ENCODE measurements around the gene CRB3. TPM values are rescaled to one million over a fixed set of nuclear protein-coding genes. Genes with fewer than 3 reads are reported as not detected.
A peak's percentile ranks its signal among the peaks of the same experiment; 100 is the strongest.

The CRB3 gene
- total RNA-seq, 4 donors from 2014 or later, result 67.3 to 113 (median 76.1) TPM

DNA sequence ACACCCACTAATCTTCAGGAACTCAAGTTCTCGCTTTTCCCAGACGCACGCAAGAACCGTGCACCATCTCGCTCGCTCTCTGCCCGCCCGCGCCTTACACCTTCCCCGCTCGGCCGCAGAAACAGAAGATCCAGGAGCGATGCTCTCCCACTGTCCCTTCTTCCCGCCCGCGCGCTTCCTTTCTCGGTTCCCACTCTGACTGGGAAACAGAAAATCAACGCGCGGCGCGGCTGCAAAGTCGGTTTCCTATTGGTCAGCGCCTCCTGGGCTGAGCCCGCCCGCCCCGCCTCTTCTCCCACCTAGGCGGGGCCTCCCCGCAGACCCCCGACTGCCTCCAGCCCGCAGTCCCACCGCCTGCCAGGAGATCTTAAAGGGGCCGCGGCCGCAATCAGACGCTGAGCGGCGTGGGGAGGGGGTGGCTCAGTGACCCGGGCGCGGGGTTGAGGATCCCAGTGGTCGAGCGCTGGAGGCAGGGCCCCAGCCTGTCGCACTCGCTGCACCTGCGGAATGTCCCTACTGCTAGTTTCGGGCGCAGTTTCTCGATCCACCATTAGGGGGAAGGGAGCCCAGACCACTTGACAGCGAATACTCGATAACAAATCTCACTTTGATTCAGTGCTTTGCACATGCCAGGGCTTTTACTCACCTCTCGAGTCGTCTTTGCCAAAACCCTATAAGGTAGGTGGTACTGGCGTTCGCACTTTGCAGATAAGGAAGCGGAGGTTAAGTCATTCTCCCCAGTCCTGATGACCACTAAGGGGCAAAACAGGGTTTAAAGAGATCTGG is 3.8 kb upstream of the CRB3 start:
- Histone ChIP-seq H3K9me3 (no peaks in the 10 kb centered on the region), H3K27ac (peak overlapping the region; percentile 51), H3K27me3 (peaks cover 12% of the 10 kb centered on the region), H3K4me1 (peaks cover 46% of the 10 kb centered on the region), H3K36me3 (peaks cover 7% of the 10 kb centered on the region), H3K4me3 (peak overlapping the region; percentile 85)
- 0% methylated on average over 42 of the region's 57 CpGs for WGBS
- TF ChIP-seq, protein P1, sequence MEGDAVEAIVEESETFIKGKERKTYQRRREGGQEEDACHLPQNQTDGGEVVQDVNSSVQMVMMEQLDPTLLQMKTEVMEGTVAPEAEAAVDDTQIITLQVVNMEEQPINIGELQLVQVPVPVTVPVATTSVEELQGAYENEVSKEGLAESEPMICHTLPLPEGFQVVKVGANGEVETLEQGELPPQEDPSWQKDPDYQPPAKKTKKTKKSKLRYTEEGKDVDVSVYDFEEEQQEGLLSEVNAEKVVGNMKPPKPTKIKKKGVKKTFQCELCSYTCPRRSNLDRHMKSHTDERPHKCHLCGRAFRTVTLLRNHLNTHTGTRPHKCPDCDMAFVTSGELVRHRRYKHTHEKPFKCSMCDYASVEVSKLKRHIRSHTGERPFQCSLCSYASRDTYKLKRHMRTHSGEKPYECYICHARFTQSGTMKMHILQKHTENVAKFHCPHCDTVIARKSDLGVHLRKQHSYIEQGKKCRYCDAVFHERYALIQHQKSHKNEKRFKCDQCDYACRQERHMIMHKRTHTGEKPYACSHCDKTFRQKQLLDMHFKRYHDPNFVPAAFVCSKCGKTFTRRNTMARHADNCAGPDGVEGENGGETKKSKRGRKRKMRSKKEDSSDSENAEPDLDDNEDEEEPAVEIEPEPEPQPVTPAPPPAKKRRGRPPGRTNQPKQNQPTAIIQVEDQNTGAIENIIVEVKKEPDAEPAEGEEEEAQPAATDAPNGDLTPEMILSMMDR (IDR thresholded peaks at IDR 0.05), result peak; percentile 48 to 66
- TF ChIP-seq POLR2AphosphoS5 (IDR thresholded peaks at IDR 0.05), result peak in 1 of 3 donors; percentile 22
- TF ChIP-seq POLR2A (IDR thresholded peaks at IDR 0.05), result no peak
- DNase-seq (ENCODE audit: low spot score in 2 of 2), result peak; percentile 97 to 98

DNA sequence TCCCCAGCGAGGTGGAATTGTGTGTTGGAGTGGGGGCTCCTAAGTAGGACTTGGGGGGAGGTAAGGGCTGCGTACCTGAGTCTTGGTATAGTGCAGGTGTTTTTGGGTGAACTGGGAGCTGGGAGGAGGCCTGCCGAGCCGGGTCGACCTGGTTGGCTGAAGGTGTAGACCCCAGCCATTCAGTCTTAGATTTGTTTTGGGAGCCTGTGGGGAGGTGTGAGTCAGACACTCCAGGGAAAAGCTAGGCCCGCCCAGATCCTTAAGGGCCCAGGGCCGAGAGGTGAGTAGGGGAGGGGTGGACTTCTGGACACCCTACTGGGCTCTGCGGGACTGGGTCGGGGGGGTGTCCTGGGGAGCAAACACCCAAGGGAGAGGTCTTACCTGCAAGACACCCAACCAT is 935 bp downstream of the CRB3 start:
- peaks cover 12% of the 10 kb centered on the region for H3K27me3 ChIP-seq
- H3K4me3 ChIP-seq, result peak overlapping the region; percentile 59
- H3K27ac ChIP-seq, result no peak overlapping the region
- no peaks in the 10 kb centered on the region for H3K9me3 ChIP-seq
- H3K36me3 ChIP-seq, result peaks cover 7% of the 10 kb centered on the region
- peaks cover 27% of the 10 kb centered on the region for H3K4me1 ChIP-seq
- 36% methylated on average over 9 of the region's 9 CpGs for WGBS
- no peak for TF ChIP-seq EP300 (IDR thresholded peaks at IDR 0.05)
- TF ChIP-seq POLR2A (IDR thresholded peaks at IDR 0.05), result no peak
- TF ChIP-seq, protein P1 (IDR thresholded peaks at IDR 0.05), result no peak
- no peak for TF ChIP-seq POLR2AphosphoS5 (IDR thresholded peaks at IDR 0.05)
- no peak for DNase-seq (ENCODE audit: low spot score in 2 of 2)

DNA sequence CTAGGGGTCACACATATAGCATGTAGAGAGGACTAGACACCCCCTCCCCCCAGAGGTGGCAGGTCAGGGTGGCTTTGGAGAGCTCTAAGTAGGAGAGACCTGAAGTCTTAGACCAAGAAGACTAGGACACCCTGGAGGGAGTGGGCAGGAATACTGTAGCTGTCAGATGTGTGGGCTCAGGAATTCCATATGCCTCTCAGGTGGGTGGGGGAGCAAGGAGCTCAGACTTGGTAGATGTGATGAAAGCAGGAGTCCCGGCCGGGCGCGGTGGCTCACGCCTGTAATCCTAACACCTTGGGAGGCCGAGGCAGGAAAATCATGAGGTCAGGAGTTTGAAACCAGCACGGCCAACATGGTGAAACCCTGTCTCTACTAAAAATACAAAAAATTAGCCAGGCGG is 1.6 kb downstream of the CRB3 start:
- Histone ChIP-seq H3K4me1 (peaks cover 24% of the 10 kb centered on the region), H3K27ac (no peak overlapping the region), H3K27me3 (peaks cover 12% of the 10 kb centered on the region), H3K4me3 (no peak overlapping the region), H3K9me3 (no peaks in the 10 kb centered on the region), H3K36me3 (peaks cover 7% of the 10 kb centered on the region)
- no peak for TF ChIP-seq POLR2A (IDR thresholded peaks at IDR 0.05)
- TF ChIP-seq, protein P1 (IDR thresholded peaks at IDR 0.05), result no peak
- TF ChIP-seq POLR2AphosphoS5 (IDR thresholded peaks at IDR 0.05), result no peak
- TF ChIP-seq EP300 (IDR thresholded peaks at IDR 0.05), result no peak
- DNase-seq (ENCODE audit: low spot score in 2 of 2), result no peak
- WGBS, result 96% methylated on average over 8 of the region's 8 CpGs

DNA sequence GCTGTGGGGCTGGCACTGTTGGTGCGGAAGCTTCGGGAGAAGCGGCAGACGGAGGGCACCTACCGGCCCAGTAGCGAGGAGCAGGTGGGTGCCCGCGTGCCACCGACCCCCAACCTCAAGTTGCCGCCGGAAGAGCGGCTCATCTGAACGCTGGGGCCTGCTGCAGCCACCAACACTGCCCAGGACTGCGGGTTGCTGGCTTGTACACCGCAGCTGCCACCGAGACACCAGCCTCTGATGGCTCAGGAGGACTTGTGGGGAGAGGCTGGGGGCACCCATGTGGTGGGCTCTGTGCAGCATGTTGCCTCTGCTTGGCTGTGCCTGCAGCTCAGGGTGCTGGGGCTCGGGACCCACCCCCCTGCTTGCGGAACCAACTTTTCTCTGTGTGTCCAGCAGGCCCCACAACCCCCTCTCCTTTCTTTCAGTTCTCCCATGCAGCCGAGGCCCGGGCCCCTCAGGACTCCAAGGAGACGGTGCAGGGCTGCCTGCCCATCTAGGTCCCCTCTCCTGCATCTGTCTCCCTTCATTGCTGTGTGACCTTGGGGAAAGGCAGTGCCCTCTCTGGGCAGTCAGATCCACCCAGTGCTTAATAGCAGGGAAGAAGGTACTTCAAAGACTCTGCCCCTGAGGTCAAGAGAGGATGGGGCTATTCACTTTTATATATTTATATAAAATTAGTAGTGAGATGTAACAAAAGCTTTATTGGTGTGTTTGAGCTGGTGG is 2.6 kb downstream of the CRB3 start:
- Histone ChIP-seq H3K36me3 (peaks cover 7% of the 10 kb centered on the region), H3K27me3 (peaks cover 12% of the 10 kb centered on the region), H3K4me3 (no peak overlapping the region), H3K4me1 (peaks cover 22% of the 10 kb centered on the region), H3K27ac (no peak overlapping the region), H3K9me3 (no peaks in the 10 kb centered on the region)
- no peak for DNase-seq (ENCODE audit: low spot score in 2 of 2)
- TF ChIP-seq POLR2A (IDR thresholded peaks at IDR 0.05), result no peak
- WGBS, result 80% methylated on average over 10 of the region's 21 CpGs

DNA sequence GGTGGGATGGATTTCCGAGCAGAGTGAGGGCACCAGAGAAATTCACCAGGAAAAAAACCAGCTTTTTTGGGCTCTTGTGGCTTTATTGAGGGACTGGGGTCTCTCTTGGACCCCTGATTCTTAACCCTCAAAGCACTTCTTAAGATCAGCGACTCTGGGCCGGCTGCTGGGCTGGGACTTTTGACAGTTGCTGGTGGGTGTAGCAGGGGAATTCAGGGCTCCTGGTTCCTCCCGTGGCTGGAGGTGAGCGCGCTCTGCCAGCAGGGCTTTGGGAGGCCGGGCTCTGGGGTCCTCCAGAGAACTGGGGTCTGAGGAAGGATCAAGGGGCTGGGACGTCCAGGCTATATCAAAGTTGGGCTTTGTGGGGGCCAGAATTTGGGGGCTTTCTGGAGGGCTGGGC is 3.3 kb downstream of the CRB3 start:
- H3K36me3 ChIP-seq, result peaks cover 7% of the 10 kb centered on the region
- no peak overlapping the region for H3K27ac ChIP-seq
- TF ChIP-seq, protein P1 (IDR thresholded peaks at IDR 0.05), result no peak
- TF ChIP-seq EP300 (IDR thresholded peaks at IDR 0.05), result no peak
- no peak for TF ChIP-seq POLR2AphosphoS5 (IDR thresholded peaks at IDR 0.05)
- no peak for TF ChIP-seq POLR2A (IDR thresholded peaks at IDR 0.05)
- DNase-seq (ENCODE audit: low spot score in 2 of 2), result no peak
- H3K9me3 ChIP-seq, result no peaks in the 10 kb centered on the region
- peaks cover 12% of the 10 kb centered on the region for H3K27me3 ChIP-seq
- WGBS, result 81% methylated on average over 5 of the region's 8 CpGs
- H3K4me3 ChIP-seq, result no peak overlapping the region
- peaks cover 18% of the 10 kb centered on the region for H3K4me1 ChIP-seq
